Thyroid gland (tissue), 4 donors: ENCODE data around the gene GAB3. TPM values are rescaled to one million over a fixed set of nuclear protein-coding genes. Genes with fewer than 3 reads are reported as not detected.

ENCODE experiments used
- DNase-seq, 2 donors: peaks; one replicate each; pipeline ENCODE4 v3.0.0-alpha.2; 2019
- H3K27ac ChIP-seq, 3 donors: fragments of 200-600 bp; sonication (generic); 1 replicate in 2 of 3; 2 replicates in 1 of 3; pipeline ENCODE4 v1.5.1; 2016 to 2019; ENCODE audit warnings: mild to moderate bottlenecking in 1 of 3, moderate library complexity in 1 of 3
- H3K27me3 ChIP-seq: fragments of 200-600 bp; sonication (generic); one replicate; pipeline ENCODE4 v1.5.1; 2019
- H3K36me3 ChIP-seq, 2 donors: fragments of 200-600 bp; sonication (generic); one replicate each; pipeline ENCODE4 v1.5.1; 2016 to 2019
- H3K4me1 ChIP-seq, 2 donors: fragments of 200-600 bp; sonication (generic); one replicate each; pipeline ENCODE4 v1.5.1; 2017 to 2019
- H3K4me3 ChIP-seq, 3 donors: fragments of 200-600 bp; sonication (generic); replicated peaks in 1 of 3; 1 replicate in 2 of 3; 2 replicates in 1 of 3; pipeline ENCODE4 v1.5.1; 2016; ENCODE audit warnings: mild to moderate bottlenecking in 1 of 3
- H3K9me3 ChIP-seq: fragments of 200-600 bp; sonication (generic); one replicate; pipeline ENCODE4 v1.5.1; 2017
- CTCF ChIP-seq, 6 experiments: fragments of 200-600 bp in 3 of 6; fragments of 450-650 bp in 3 of 6; sonication (generic) in 3 of 6; IDR thresholded peaks; one replicate each; pipeline ENCODE4 v1.5.1; 2016 to 2019; ENCODE audit warnings: antibody characterized with exemption in 6 of 6, mild to moderate bottlenecking in 2 of 6, inconsistent platforms in 1 of 6, moderate library complexity in 1 of 6
- POLR2A ChIP-seq, 2 donors: fragments of 450-650 bp; IDR thresholded peaks; one replicate each; pipeline ENCODE4 v1.6.1; 2017; ENCODE audit warnings: antibody characterized with exemption in 2 of 2, mild to moderate bottlenecking in 2 of 2, moderate library complexity in 1 of 2
- WGBS, 2 donors: methylation state at CpG; one replicate each; pipeline ENCODE4 v1.1.5; 2017; 5-methylcytosine and 5-hydroxymethylcytosine counted together
- intact Hi-C: fragments of 100-400 bp; cut with DNase I; formaldehyde crosslinking; loops from one replicate; pipeline ENCODE4 v1.15.1; 2023
- total RNA-seq, 4 donors: library from RNA; depleted of rRNA; stranded (reverse); fragments of >200 nt; gene quantifications; one replicate each; pipeline ENCODE4 v1.2.3, GENCODE V29; 2016

The GAB3 gene
- total RNA-seq, 4 donors from 2014 or later: 5.8 to 10.2 (median 8.1) TPM

- WGBS, 2 donors: 91 to 93% methylated on average over 2 of the region's 2 CpGs
- H3K9me3 ChIP-seq: no peaks in the 10 kb centered on the region
- H3K4me1 ChIP-seq: peaks cover 46 to 65% of the 10 kb centered on the region in 2 donors
- DNase-seq: no peak
- H3K36me3 ChIP-seq: no peaks in the 10 kb centered on the region
- H3K4me3 ChIP-seq: no peak overlapping the region
- H3K27me3 ChIP-seq: no peaks in the 10 kb centered on the region
- peak overlapping the region in 1 of 3 donors; percentile 83 for H3K27ac ChIP-seq
- no peak for TF ChIP-seq CTCF (IDR thresholded peaks at IDR 0.05)
- no peak for TF ChIP-seq POLR2A (IDR thresholded peaks at IDR 0.05)
- intact Hi-C loops: no loop called here
Measured at GRCh38 chrX:154733066-154733425, 17.8 kb downstream of the GAB3 start.

- no peaks in the 10 kb centered on the region for H3K9me3 ChIP-seq
- TF ChIP-seq CTCF (IDR thresholded peaks at IDR 0.05): no peak
- no peak for TF ChIP-seq POLR2A (IDR thresholded peaks at IDR 0.05)
- H3K27me3 ChIP-seq: no peaks in the 10 kb centered on the region
- intact Hi-C loops: no loop called here
- peak overlapping the region in 2 of 3 donors; percentile 13 to 83 for H3K27ac ChIP-seq
- WGBS, 2 donors: 45 to 65% methylated on average over 2 to 5 of the region's 5 CpGs
- H3K36me3 ChIP-seq: no peaks in the 10 kb centered on the region
- H3K4me1 ChIP-seq: peaks cover 46 to 70% of the 10 kb centered on the region in 2 donors
- DNase-seq: no peak
- H3K4me3 ChIP-seq: no peak overlapping the region
Measured at GRCh38 chrX:154732421-154733065, 18.3 kb downstream of the GAB3 start.

- Histone ChIP-seq H3K9me3 (no peaks in the 10 kb centered on the region), H3K36me3 (no peaks in the 10 kb centered on the region), H3K27me3 (no peaks in the 10 kb centered on the region), H3K27ac (peak overlapping the region in 2 of 3 donors; percentile 79 to 83), H3K4me3 (no peak overlapping the region), H3K4me1 (peaks cover 50 to 77% of the 10 kb centered on the region in 2 donors)
- intact Hi-C loops: no loop called here
- no peak for TF ChIP-seq CTCF (IDR thresholded peaks at IDR 0.05)
- no peak for TF ChIP-seq POLR2A (IDR thresholded peaks at IDR 0.05)
- DNase-seq: no peak
- WGBS, 2 donors: 89 to 94% methylated on average over 7 of the region's 7 CpGs
Measured at GRCh38 chrX:154731881-154732280, 19.0 kb downstream of the GAB3 start.

GRCh38 chrX:154731184-154731583, 19.7 kb downstream of the GAB3 start:
- Histone ChIP-seq H3K9me3 (no peaks in the 10 kb centered on the region), H3K4me1 (peaks cover 56 to 80% of the 10 kb centered on the region in 2 donors), H3K36me3 (no peaks in the 10 kb centered on the region), H3K27ac (peak overlapping the region; percentile 71 to 91 (median 79)), H3K27me3 (no peaks in the 10 kb centered on the region), H3K4me3 (no peak overlapping the region)
- TF ChIP-seq CTCF (IDR thresholded peaks at IDR 0.05): no peak
- no peak for TF ChIP-seq POLR2A (IDR thresholded peaks at IDR 0.05)
- DNase-seq: no peak
- 87 to 97% methylated on average over 5 of the region's 5 CpGs for WGBS, 2 donors
- intact Hi-C loops: no loop called here

- peak overlapping the region; percentile 71 to 91 (median 79) for H3K27ac ChIP-seq
- H3K4me3 ChIP-seq: no peak overlapping the region
- peaks cover 56 to 72% of the 10 kb centered on the region in 2 donors for H3K4me1 ChIP-seq
- TF ChIP-seq CTCF (IDR thresholded peaks at IDR 0.05): no peak
- TF ChIP-seq POLR2A (IDR thresholded peaks at IDR 0.05): no peak
- H3K36me3 ChIP-seq: no peaks in the 10 kb centered on the region
- intact Hi-C loops: no loop called here
- H3K27me3 ChIP-seq: no peaks in the 10 kb centered on the region
- peak; percentile 52 to 58 for DNase-seq
- 12% methylated on average over 5 to 6 of the region's 6 CpGs for WGBS, 2 donors
- no peaks in the 10 kb centered on the region for H3K9me3 ChIP-seq
Measured at GRCh38 chrX:154730253-154730891, 20.5 kb downstream of the GAB3 start.
